ENCODE data around the gene MT1X.
"Not testable (repeated sequence)": the region's sequence is repeated elsewhere in the genome, so short reads cannot be mapped to it uniquely, and the experiment has no call there.

The MT1X gene

GRCh38 chr16:56713794-56714193 is 31.5 kb downstream of the MT1X start:
- no peak for DNase-seq

DNA sequence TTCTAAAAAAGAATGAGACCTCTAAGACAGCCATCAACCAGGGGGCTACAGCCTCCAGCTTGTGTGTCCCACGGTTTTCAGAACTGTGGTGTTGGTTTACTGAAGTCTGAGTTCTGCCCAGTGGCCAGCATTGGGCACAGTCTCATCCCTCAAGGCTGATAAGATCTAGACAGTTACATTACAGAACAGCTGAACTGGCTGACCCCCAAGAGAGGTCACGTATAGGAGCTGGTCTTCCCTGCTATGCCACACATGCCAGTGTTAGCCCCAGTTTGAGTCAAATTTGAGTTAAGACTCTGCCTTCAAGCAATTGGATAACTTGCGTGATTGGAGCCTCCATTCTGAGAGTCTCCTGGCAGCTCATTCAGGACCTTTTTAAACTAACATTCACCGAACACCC is 32.9 kb downstream of the MT1X start:
- no peak for DNase-seq

DNA sequence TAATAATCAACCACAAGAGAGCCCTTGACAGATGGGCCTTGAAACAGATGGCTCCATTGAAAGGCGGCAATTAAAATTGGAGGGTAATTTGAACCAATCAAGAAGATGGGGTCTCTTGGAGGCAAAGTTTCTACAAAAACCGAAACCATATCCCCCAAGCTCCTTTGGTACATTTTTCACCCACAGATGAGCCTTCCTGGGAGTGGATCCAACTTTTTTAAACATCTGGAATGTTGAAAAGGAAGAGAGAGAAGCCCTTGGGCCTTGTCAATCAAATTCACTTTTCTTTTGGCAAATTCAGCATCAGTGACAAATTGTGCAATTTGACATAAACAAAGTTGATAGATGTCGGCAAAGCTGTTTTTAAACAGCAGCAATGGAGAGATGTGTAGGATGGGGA is 34.5 kb downstream of the MT1X start:
- no peak for DNase-seq

DNA sequence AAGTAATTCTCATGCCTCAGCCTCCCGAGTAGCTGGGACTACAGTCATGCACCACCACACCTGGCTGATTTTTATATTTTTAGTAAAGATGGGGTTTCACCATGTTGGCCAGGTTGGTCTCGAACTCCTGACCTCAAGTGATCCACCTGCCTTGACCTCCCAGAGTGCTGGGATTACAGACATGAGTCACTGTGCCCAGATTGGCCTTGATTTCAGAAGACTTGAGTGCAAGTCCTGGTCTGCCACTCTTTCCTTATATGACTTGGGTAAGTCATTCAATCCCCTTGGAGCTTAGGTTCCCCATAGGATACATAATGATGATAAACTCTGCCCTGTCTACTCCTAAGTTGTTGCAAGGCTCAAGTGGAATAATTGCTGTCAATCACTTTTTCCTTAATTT is 35.3 kb downstream of the MT1X start:
- not testable (repeated sequence) for DNase-seq

- no peak for DNase-seq
Measured at GRCh38 chr16:56722200-56722842, 40.1 kb downstream of the MT1X start.

DNA sequence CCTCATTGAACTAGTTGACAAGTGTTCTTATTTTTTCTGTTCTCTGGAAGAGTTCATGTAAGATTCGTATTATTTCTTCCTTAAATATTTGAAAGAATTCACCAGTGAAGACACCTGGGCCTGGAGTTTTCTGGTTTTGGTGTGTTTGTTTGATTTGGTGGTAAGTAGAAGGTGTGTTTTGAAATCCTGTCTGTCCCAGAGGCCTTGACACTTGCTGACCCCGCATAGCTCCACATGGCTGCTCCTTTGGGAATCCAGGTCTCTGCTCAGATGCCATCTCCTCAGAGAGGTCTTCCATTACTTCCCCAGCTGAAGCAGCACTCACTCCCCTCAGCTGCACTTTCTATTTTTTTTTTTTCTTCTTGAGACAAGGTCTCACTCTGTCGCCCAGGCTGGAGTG is 41.9 kb downstream of the MT1X start:
- DNase-seq, result no peak

GRCh38 chr16:56726283-56726682 is 44.0 kb downstream of the MT1X start:
- DNase-seq, result no peak

GRCh38 chr16:56726926-56727325 is 44.7 kb downstream of the MT1X start:
- DNase-seq, result no peak

DNA sequence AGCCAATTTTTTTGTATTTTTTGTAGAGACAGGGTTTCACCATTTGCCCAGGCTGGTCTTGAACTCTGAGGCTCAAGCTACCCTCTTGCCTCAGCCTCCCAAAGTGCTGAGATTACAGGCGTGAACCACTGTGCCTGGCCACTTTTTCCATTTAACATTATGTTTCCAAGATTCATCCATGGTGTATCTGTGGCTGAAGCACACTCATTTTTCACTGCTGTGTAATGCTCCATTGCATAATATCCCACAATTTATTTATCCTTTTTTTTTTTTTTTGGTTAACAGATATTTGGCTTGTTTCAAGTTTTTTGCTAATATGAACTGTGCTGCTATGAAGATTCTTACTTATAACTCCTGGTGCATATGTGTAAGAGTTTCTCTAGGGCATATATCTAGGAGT is 45.8 kb downstream of the MT1X start:
- no peak for DNase-seq

DNA sequence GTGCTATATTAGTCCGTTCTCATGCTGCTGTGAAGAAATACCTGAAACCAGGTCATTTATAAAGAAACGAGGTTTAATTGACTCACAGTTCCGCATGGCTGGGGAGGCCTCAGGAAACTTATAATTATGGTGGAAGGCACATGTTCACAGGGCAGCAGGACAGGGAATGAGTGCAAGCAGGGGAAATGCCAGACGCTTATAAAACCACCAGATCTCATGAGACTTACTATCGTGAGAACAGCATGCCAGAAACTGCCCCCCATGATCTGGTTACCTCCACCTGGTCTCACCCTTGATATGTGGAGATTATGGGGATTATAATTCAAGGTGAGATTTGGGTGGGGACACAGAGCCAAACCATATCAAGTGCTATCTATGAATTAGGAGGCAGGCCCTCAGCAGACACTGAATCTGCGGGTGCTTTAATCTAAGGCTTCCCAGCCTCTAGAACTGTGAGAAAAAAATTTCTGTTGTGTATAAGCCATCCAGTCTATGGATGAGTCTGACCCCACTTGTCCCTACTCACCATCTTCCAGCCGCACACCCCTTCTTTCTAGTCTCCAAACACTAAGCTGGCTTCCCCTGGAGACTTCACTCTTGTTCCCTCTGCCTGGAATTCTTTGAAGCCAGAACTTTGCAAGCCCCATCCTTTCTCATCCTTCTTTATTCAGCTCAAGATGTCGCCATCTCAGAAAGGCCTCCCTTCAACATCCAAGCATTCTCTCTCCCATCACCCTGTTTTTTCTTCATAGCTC is 46.9 kb downstream of the MT1X start:
- no peak for DNase-seq

GRCh38 chr16:56729735-56730662 is 47.7 kb downstream of the MT1X start, which contains the start of gene NUP93:
Gene NUP93 (plus strand): TSS chr16:56730129. CDS start chr16:56748248, 18,119 bp downstream.
- peak; percentile 70 for DNase-seq

GRCh38 chr16:56732366-56732765 is 50.1 kb downstream of the MT1X start:
- DNase-seq, result no peak

- DNase-seq, result no peak
Measured at GRCh38 chr16:56732832-56733231, 50.6 kb downstream of the MT1X start.

All from SHP77 treated with DMSO at 0.1 percent for 48 hours (cell line).